HK-2 (cell line): ENCODE data around the gene PURB.
A peak's percentile ranks its signal among the peaks of the same experiment; 100 is the strongest.
"Not testable (repeated sequence)": the region's sequence is repeated elsewhere in the genome, so short reads cannot be mapped to it uniquely, and the experiment has no call there.

ENCODE experiments used
- DNase-seq: peaks from one replicate; pipeline ENCODE4 v3.0.0-alpha.2; 2018; ENCODE audit not compliant: unreplicated experiment

The PURB gene

DNA sequence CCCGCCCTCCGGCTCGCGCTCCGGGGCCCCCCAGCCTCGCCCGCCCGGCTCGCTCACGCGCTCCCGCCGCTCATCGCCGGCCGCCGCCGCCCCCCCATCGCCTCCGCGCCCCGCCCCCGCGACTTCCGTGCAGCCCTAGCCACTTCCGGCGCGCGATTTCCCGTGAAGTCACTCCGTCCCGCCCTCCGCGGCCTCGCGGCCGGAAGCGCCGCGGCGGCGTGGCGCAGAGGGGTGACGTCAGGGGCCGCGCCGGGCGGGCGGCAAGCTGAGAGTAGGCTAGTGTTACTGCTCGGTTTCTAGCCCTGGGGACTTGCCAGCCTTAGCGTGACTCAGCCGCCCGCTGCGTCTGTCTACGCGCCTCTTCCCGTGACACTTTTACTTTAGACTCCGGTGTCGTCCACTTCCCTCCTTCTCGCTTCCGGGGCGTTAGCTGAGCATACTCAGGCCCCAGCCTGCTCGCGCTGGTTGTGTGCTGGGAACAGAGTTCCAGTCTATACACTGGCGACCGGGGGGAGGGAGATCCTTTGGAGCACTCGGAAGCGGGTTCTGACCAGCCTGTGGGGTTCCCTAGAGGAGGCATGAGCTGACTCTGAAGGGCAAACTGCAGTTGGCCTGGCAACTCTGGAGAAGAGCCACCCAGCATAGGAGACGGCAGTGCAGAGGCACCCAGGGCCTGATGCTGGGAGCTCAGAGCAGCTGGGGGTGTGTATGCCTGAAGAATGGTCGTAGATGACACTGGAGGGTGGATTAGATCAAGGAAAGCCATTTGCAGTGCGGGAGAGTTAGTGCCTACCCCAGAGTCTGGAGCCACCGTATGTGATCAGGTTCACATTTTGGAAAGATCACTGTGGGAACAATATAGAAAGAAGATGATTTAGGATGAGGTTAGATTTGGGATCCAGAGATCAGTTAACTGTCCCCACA is at the start of gene PURB:
Gene PURB, minus strand, starts transcription at position 137 of the 924 bp plus-strand sequence. CDS start 182 bp downstream, outside the sequence.
- DNase-seq, result peak; percentile 94

DNA sequence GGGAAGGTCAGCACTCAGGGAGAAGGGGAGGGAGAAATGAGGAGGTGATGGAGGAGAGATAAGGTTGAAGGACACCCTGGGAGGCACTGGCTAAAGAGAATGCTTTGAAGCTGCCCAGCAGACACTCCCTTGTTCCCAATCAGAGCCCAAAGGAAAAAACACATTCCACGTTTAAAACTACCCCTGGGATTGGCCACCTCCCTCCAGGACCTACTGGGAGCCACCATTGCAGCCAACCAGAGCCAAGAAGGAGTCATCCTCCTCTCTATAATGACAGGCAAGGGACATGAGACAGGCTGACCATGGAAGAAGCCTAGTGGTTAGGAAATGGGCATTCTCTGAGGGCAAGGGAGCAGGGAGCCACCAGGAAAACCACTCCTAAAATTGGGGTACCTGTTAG is 49.7 kb upstream of the PURB start:
- DNase-seq, result no peak

DNA sequence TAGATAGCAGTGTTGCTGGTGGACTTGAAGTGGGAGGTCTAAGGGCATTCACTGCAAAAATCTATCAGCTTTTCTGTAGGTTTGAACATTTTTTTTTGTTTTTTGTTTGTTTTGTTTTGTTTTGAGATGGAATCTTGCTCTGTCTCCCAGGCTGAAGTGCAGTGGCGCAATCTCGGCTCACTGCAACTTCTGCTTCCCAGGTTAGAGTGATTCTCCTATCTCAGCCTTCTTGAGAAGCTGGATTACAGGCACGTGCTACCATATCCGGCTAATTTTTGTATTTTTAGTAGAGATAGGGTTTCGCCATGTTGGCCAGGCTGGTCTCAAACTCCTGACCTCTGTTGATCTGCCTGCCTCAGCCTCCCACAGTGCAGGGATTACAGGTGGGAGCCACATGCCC is 49.2 kb upstream of the PURB start:
- DNase-seq, result not testable (repeated sequence)

DNA sequence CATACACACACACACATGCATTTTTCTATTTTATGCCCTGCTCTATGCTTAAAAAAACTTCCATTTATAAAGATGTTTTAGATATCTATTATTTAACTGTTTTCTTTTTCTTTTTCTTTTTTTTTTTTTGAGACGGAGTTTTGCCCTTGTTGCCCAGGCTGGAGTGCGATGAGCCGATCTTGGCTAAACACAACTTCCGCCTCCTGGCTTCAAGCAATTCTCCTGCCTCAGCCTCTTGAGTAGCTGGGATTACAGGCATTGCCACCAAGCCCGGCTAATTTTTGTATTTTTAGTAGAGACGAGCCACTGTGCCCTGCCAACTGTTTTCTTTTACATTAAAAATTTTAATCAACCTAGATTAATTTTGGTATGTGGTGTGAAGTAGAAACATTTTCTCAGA is 45.6 kb upstream of the PURB start:
- no peak for DNase-seq

DNA sequence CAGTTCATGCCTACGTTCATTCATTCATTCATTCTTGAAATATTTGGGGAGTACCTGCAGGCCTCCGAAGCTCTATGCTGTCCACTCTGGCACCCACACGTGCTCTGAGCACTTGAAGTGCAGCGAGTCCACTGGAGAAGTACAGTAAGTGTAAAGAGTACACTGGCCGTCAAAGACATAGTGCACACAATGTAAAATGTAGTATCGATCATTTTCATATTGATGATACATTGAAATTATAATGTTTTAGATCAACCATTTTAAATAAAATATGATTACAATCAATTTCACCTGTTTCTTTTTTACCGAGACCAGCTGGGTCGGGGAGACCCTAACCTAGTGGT is 37.0 kb upstream of the PURB start:
- DNase-seq, result no peak

DNA sequence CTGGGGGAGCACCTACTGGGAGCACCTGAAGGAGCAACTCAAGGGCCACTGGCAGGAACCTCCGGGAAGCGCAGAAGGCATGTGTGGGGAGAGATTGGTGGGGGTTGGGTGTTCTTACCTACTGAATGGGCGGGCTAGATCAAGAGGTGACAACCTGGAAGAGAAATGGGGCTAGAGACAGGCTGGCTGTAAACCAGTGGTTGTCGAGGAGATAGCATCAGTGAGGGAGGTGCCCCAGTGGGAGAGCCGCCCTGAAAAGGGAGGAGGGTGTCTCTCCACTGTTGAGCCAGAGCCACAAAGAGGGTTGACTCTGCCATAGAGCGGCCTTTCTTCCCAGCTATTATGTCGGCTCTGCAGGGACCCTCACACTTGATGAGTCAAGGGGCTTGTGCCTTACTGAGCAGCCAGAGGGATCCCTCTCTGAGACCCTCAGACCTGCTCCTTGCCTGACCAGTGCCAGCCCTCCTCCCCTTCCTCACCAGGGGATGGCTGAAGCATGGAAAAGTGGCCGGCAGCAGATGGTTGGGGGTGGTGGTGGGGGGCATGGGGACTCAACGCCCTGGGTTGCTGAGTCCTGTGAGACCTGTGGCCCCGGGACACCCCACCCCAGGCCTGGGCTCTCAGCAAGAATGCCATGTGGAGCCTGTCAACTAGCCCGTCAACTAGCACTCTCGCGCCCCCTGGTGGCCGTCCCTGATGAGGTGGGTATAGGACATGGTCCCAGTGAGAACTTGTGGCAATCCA is 36.4 kb upstream of the PURB start:
- DNase-seq, result peak; percentile 88

DNA sequence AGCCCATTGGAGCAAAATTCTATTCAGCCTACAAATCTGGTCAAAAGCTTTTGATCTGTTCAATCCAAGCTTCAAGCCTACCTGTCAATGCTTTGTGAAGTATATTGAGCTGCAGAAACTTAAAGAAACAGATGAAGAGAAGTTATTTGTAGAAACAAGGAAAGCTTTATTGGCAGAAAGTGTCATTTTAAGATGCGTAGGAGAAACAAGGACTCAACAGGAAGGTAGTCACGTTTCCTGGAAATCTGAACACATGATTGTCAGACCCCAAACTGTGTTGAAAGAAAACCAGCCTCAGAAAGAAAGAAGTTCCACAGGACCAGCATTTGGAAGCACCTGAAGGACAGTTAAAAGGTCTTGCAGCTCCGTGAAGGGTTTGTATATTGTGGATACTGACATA is 34.8 kb upstream of the PURB start:
- no peak for DNase-seq

DNA sequence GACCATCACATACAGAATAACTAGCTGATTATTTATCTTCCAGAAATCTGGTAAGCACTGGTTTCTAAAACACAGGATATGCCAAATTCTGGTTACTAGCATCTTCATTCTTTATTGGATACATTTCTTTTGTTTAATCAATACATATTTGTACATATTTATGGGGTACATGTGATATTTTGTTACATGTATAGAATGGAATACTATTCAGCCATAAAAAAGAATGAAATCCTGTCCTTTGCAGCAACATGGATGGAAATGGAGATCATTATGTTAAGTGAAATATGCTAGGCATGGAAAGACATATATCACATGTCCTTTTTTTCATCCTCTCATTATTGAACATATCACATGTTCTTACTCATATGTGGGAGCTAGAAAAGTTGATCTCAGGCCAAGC is 32.7 kb upstream of the PURB start:
- DNase-seq, result no peak

DNA sequence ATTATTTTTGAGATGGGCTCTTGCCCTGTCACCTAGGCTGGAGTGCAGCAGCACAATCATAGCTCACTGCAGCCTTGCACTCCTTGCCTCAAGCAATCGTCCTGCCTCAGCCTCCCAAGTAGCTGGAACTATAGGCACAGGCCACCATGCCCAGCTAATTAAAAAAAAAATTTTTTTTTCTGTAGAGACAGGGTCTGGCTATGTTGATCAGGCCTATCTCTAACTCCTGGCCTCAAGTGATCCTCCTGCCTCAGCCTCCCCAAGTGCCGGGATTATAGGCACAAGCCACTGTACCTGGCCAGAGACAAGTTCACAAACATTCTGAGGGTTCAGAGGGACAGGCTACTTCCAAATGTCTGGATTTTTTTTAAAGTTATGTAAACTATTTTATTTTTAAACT is 32.1 kb upstream of the PURB start:
- no peak for DNase-seq

DNA sequence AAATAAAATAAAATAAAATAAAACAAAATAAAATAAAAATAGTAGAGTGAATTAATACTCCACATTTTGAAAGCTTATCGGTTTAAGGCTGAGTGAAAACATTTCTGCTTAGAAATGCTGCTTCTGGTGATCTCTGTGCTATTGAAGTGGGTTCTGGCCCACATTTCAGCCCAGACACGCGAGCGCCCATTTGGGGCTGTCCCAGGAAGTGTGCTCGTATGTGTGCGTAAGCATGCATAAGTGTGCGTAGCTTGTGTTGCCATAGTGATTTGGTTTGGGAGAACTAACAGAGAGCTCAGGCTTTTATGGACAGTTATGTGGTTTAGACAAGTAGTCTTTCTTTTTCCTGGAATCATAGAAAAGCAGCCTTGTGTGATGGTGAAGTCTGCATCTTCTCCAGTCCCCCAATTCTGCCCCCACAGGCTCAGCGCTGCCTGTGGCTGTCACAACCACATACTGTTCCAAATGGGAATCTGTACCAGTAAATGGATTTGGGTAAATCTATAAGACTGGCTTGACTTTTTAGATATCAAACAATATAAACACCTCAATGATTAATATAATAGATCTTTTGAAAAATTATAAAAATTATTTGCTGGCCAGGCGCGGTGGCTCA is 29.8 kb upstream of the PURB start:
- DNase-seq, result no peak

DNA sequence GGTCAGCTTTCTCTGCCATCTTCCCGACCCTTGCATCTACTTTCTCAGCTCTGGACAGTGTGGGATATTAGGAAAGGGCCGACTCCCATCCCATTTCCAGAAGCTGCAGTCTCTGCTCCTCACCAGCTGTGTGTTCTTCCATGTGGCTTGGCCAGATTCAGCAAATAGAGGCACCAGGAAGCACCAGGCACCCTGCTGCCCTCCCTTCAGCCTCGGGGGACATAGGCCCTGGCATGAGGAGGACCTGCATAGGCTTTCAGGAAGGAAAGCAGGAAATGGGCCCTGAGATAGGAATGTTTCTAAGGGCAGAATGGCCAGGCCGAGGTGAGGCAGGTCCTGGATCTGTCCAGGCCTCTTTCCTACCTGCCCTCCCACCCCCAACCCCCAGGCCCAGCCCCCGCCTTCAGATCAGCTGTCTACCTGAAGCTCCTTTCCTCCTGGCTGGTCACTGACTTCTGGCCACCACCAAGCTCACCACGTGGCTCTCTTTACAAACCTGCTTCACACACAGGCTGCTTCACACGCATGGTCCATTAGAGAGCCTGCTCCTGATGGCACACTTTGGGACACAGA is 27.5 kb upstream of the PURB start:
- no peak for DNase-seq

DNA sequence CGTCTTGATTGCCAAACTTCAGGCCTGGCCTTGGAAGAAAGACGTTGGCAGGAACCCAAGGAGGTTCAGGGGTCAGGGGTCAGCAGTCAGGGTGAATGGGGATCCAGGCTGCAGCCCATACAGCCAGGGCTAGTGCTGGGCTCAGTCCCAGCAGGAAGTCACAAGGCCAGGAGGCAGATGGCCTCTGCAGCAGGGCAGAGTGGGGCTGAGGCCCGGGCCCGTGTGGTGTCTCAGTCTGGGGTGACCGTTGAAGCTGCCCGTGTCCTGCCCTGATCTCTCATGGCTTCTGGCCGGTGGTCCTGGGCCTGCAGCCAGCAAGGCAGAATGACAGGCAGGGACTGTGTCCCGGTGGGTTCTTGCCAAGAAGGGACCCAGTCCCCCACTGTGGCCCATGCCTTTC is 26.6 kb upstream of the PURB start:
- no peak for DNase-seq

DNA sequence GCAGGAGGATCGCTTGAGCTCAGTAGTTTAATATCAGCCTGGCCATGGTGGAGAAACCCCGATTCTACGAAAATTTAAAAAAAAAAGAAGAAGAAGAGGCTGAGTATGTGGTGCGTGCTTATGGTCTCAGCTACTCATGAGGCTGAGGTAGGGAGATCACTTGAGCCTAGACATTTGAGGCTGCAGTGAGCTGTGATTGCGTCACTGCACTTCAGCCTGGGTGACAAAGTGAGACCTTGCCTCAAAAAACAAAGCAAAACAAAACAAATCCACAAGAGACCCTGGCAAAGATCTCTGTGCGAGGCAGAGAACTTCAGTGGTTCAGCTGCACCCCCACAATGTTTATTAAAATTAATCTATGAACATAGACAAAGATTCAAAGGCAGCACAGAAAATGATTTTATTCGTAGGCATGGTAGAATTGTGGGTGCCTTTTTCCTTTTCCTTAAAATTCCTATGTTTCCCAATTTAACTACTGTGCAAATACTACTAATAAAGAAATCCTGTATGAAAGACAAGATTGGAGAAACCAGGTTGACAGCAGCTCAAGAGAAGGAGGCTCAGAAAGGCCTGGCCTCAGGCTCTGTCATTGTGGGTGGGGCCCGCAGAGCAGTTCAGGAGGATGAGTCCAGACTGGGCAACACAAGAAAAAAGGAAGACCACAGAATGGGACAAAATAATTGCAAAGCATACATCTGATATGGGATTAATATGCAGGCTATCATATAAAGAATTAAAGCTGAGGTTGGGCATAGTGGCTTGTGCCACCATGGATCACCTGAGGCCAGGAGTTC is 24.5 kb upstream of the PURB start:
- no peak for DNase-seq

DNA sequence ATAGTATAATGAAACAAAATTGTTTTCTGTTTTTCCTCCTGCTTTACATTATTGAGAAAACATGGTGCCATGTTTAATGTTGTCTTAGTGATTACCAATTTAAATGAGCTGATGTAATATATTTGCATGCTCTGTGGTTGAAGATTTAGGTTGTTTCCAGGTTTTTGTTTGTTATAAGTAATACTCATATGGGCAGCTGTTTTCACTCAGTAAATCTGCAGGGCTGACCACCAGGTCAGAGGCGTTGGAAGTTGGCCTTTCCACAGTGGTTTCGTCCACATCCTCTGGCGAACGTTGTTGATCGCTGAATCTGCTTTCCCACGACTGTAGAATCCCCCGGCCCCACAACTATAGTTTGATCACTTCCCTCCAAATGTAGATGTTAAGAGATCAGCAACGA is 21.6 kb upstream of the PURB start:
- DNase-seq, result no peak

DNA sequence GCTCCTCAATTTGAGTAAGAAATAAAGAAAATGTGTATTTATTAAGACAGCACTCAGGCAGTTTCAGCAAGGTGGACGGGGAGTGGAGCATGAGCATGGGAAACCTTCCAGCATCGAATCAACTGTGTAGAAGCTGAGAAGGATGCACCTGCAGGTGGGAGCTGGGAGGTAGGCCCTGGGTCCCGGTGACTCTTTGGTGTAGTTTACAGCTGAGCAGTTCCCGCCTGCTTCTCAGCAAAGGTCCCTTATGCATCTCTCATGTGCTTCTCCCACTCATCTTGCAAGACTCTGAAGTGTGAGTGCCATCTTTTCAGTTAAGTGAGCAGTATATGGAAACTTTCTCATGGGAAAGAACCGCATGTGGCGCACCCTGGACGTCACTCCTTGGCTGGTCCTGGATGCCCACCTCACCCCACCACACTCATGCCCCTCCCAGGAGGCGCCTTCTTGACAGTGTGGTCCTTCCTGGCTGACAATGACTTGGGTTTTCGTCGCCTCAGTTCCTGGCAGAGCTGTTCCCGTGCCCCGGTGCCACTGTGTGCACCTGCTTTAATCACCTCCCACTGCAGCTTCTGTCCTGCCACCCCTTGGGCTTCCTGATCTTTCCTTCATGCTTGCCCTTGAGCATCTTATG is 19.8 kb upstream of the PURB start:
- no peak for DNase-seq

DNA sequence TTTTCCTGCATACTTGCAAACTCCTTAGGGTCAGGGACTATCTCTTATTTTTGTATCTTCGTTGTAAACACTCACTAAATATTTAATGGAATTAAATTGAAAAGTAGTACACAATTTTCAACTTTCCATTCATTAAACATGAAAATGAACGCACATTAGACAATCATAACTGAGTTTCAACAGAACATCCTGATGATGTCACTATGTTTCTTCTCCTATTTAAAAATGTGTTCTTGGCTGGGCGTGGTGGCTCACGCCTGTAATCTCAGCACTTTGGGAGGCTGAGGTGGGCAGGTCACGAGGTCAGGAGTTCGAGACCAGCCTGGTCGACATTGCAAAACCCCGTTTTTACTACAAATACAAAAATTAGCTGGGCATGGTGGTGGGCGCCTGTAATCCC is 14.1 kb upstream of the PURB start:
- no peak for DNase-seq

DNA sequence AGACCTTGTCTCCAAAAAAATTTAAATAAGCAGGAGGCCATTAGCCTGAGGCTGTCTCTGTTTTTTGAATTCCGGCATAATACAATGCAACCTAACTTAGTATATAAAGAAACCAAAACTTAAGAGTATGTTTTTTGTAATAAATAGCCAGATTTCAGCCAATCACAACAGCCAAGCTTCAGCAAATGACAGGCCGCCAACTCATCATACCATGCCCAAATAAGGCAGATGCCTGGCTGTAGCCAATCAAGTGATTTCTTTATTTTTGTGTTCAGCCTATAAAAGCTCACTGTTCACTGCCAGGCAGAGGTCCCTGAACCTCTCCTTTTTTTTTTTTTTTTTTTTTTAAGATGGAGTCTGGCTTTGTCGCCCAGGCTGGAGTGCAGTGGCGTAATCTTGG is 12.7 kb upstream of the PURB start:
- no peak for DNase-seq

DNA sequence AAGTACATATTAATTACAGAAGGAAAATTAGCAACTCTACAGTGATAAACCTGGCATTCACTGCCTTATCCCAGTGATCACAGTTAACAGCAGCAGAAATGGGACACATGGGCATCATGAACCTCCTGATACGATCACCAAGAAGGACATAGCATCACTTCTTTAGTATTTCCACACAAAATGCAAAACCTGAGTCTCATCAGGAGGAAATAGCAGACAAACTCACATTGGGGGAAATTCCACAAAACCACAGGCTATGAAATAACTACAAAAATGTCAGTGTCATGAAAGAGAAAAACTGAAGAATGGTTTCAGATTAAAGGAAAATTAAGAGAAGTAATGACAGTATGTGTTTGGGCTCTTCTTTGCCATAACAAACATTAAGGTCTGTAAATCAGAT is 12.0 kb upstream of the PURB start:
- DNase-seq, result no peak

DNA sequence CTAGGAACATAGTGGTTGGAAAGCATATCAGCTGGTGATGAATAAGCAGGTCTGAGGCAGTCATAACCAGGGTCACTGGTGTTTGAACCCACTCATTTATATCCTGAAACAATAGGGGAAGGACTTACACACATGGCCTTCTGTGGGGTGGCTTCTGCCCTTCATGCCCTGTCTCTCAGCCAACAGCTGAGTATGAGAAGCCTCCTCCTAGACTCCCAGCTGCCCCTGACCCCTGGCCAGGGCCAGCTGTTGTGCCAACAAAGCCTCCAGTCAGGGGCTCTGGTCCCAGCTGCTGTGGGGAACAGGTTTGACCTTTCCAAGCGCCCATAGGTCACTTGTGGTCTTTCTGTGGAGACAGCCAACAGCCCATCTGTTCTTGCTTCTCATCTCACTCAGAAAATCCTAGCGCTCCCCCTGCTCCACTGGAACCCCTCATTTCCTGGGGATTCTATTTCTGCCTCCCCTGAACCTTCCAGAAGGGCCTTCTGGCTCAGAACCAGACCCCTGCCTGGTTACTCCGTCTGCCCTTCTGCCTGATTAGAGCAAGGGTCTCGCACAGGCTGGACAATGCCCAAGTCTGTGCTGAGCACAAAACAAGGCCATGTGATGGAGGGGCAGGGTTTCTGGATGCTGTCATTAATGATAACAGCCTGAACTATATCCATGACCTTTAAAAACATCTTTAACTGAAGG is 9.7 kb upstream of the PURB start:
- no peak for DNase-seq

DNA sequence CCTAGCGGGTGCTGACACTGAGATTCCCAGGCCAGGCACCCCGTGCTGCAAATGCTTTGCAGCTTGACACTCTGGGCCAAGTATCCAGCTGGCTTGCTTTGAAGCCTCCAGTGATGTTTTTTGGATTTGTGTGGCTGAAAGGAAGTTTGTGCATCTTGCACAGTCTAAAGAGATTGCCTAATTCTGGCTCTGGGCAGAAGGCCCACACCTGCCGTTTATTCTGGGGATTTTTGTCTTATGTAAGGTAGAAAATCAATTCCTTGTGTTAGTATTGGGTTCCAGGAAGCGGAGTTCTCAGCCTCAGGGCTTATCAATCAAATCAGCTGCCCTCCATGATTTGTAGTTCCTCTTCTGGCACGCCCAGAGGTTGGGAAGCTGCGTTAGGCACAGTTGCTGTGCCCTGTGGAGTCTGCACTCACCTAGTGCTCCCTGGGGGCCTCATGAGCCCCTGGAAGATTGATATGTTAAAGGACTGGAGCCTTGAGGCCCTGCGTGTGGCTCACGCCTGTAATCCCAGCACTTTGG is 8.4 kb upstream of the PURB start:
- DNase-seq, result no peak
